ELR (cell line): ENCODE measurements around the gene KYAT1.

ENCODE experiments used
- DNase-seq: peaks from one replicate; pipeline ENCODE4 v3.0.0-alpha.2; 2015; ENCODE audit warnings: low read depth

Gene KYAT1

DNA sequence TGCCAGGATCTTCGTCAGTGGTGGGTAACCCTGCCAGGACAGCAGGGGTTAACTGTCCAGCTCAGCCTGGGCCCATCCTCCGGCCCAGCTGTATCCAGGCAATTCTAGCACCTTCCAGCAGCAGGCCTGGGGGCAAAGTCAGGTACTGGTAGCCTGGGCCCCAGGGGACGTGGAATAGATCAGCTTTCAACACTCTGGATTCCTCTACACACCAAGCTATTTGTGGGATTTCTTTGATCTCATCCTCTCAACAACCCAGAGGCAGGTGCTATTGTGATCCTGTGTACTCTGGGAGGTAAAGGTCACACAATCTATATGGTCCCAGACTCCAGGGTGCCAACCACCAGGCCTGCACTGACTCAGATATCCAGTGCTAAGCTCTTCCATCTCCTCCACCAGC is 43.4 kb downstream of the KYAT1 start:
- no peak for DNase-seq

DNA sequence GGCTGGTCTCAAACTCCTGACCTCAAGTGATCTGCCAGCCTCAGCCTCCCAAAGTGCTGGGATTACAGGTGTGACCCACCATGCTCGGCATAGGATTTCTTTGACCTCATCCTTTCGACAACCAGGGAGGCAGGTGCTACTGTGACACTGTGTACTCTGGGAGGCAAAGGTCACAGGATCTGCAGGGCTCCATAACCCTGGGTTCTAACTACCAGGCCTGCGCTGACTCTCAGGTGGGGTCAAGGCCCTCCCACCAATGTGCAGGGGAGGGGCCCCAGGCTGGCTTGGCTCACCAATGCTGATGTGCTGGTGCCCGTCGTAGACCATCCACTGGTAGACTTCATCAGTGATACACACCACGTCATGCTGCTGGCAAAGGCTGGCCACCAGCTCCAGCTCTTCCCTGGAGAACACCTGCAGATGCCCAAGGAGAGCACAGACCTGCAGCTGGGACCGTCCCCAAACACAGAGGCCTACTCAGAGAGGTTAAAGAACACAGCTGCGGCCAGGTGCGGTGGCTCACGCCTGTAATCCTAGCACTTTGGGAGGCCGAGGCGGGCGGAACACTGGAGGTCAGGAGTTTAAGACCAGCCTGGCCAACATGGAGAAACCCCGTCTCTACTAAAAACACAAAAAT is 45.1 kb downstream of the KYAT1 start:
- DNase-seq: no peak

DNA sequence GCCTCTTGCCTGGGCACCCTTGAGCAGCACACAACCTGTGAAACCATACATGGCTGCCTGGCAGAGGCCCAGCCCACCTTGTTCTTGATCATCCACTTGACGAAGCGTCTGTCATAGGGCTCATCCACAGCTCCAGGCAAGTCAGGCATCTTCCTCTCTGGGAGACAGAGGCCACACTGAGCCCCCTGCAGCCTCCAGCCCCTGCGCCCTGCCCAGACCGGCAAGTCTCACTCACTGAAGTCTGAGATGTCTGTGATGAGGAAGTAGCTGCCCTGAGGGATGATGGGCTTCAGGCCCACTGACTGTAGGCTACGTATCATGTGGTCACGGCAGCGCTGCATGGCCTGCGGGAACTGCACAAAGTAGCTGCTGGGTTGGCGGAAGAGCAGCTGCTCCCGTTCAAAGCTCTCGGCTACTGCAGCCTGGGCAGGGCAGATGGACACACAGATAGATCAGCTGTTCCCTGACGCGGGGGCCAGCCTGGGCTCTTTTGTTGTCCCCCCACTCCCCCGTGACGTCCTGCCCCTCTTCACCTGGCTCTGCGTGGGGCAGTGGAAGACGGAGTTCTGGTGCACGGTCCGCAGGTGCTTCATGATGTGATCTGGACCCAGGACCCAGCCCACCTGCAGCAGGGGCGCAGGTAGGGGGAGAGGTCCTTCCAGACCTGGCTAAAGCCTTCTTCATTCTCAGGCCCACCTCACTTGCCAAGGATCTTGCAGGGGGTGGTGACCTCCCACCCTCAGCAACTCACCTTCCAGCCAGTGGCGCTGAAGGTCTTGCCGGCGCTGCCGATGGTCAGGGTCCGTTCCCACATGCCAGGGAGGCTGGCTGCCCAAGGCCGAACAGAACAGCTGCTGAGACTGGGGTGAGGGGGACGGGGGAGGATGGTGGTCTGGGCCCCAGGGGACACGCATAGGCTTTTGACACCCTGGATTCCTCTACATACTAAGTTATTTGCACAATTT is 46.2 kb downstream of the KYAT1 start:
- no peak for DNase-seq

DNA sequence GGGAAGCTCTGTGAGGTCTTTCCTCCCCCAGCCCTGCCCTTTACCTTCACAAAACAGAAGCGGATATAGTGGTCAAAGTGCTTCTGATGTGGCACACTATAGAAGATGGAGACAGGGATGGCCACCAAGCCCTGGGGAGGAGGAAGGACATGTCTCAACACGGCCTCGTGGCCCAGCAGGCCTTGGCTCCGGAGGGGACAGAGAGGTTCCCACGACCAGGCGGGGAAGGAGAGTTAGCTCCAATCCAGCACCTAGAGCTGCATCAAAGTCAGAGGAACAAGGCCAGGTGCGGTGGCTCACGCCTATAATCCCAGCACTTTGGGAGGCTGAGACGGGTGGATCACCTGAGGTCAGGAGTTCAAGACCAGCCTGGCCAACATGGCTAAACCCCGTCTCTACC is 48.1 kb downstream of the KYAT1 start:
- DNase-seq: no peak

DNA sequence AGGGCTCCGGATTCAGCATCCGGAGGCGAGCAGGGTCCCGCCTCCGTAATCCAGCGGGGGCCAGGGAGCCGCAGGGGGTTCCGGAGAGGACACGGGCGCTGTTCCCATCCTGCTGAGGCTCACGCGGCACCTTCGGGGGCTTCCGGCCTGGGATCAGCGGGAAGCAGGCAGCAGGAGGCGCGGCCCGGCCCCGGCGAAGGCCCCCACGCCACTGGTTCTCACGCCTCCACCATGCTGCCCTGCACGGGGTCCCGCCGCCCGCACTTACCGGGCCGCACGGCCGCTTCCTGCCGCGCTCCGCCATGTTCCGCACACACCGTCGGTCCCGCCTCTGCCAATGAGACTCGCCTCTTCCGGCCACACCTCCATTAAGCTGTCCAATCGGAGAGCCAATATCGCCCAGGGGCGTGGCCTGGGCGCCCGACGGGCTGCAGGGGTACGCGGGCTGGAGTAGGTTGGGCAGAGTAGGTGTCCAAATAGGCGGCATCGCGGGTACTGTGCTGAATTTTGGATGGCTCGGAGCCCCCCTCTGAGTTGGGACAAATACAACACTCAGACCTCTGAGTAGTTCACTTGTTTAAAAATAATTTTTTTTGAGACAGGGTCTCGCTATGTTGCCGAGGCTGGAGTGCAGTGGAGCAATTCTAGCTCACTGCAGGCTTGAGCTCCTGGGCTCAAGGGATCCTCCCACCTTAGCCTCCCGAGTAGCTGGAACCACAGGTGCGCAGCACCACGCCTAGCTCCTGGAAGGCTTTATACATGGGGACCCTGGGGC is 52.1 kb downstream of the KYAT1 start, which contains the start of gene SPOUT1:
Gene SPOUT1, minus strand, starts transcription at position 318 of the 775 bp plus-strand sequence. Its CDS starts 14 bp downstream, at position 304.
- DNase-seq: peak; percentile 95

DNA sequence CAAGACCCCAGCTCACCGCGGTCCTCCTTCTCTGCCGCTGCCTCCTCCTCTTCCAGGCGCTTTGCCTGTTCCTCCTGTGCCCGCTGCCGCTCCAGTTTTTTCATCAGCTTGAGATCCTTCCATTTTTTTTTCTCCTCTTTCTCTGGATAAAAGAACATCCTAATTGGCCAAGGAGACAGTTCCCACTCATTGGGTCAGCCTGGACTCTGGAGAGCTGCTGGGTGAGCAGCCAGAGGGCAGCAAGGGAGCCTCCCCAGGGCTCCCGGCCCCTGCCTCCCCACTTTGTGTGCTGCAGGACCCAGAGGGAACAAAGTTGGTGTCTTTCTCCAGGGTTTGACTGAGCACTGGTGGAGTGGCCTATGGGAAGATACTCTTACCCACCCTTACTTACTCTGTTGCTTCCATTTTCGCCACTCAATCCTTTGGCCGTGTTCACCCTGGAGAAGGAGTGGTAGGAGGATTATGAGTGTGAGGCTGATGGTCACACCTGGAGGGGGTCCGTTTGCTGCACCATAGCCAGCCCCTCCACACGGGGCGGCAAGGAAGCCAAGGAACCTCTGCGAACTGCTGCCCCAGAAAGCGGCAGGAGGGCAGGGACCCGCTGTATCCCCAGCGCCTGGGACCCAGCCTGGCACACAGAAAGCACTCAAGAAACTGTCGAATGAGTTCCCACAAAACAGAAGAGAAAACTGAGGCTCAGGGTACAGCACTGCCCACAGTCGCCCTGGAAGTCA is 52.9 kb downstream of the KYAT1 start:
- peak; percentile 26 for DNase-seq

DNA sequence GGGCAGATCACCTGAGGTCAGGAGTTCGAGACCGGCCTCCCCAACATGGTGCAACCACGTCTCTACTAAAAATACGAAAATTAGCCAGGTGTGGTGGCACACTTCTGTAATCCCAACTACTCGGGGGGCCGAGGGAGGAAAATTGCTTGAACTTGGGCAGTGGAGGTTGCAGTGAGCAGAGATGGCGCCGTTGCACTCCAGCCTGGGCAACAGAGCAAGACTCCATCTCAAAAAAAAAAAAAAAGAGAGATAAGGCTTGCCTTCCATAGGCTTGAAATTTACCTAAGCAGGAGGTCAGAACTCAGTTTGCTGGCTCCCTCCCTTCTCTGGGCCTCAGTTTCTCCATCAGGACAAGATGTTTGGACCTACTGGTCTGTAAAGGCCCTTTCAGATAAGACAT is 53.5 kb downstream of the KYAT1 start:
- no peak for DNase-seq

DNA sequence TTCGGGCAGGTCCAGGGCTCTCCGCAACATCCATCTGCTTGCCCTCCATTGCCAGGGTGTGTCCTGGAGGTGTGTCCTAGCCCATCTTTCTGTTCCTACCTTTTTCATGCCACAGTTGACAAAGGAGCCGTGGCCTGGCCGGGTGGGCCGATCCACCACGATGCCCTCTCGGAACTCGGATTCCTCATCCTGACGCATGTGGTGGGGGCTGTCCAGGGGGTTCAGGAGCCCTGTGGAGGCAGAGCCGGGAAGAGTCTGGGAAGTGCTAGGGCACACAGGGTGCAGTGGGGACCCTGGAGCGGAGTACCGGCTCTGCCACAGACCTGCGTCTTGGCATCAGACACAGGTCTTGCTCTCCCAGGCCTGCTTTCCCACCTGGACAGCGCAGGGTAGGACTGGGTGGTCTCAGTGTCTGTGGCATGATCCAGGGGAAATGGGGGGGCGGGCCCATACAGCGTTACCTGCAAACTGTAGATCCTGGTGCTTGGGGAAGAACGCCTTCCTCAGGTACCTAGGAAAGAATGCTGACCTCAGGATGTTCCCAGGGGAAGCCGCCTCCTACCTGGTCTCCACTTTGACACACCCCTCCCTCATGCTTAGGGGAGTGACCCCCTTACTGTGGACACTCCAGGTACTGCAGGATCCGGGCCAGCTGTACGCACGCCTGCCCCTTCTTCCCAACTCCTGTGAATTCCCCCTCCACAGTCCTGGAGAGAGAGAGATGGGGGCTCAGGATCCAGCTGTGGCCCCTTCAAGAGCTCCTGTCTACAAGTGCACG is 55.6 kb downstream of the KYAT1 start:
- DNase-seq: peak; percentile 32

DNA sequence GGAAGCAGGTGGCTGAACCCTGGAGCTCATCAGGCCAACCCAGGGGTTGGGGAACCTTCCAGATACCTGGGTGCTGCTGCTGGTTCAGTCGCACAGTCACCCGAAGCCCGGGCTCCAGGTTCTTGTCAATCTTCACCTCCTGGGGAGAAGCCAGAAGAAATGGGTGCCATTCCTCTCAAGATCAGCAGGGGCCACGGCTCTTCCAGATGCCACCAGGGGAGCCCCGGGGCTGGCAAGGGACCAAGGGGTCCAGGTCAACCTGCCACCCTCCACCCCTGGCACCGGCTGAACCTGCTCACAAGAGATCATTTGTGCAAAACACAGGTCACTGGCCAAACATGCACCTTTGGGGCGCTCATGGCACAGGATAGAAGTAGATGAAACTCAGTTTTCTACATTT is 56.8 kb downstream of the KYAT1 start:
- DNase-seq: no peak

DNA sequence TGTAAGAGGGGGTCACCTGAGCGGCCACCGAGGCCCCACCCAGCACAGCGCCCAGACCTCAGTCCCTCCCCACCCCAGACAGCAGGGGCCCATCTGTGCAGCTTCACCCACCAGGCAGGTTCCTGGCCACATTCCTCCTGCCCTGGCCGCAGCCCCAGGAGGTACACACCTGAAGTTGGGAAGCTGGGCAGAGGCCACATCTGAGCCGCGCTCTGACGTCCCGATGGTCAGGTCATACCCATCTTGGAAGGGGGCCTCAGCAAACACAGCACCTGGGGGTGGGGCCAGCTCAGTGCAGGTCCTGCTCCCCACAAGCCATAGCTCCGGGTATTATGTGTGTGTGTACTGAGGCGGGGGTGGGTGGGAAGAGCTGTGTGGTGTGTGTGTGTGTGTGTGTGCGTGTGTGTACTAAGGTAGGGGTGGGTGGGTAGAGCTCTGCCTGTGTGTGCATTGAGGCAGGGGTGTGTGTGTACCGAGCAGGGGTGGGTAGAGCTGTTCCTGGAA is 57.8 kb downstream of the KYAT1 start:
- DNase-seq: no peak

DNA sequence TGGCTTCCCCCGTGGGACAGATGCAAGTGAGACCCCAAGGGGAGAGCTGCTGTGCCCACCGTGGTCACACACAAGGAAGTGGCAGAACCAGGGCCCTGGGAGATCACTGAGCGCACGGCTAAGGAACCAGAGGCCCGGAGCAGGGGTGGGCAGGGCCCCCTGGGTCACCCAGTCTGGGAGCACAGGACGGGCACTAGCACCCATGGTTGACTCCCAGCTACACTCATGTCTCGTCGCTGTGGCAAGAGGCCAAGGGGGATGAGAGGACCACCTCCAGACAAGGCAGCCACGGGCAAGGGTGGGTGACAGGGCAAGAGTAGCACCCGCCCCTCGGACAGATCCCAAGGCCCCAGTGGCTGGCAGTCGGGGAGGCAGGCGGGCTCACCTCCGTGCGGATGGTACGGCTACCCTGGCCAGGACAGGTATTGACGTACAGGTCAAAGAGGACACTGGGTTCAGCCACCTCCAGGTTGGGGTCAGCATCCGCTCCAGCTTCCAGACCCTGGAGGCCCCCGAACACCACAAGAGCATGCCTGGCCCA is 58.3 kb downstream of the KYAT1 start:
- no peak for DNase-seq

DNA sequence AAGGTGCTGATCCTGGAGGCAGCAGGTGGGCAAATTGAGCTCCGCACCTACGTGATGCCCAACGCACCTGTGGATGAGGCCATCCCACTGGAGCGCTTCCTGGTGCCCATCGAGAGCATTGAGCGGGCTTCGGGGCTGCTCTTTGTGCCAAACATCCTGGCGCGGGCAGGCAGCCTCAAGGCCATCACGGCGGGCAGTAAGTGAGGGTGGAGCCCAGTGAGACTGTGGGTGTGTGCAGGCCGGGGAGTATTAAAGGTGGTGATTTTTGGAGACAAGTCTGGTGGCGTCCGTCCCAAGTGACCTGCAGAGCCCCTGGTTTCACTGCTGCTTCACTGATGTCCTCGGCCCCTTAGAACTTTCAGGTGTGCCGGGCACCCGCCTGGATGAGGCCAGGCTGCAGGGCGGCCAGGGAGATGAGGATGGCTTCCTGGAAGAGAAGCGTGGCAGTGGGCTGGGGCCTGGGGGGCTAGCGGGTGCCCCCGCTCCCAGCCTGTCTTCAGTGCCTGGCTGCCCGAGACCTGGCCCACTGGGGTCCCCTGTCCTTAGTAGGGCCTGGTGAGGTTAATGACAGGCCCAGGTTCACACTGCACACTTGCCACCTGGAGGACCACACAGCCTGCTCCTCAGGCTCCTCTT is 59.2 kb downstream of the KYAT1 start:
- no peak for DNase-seq

DNA sequence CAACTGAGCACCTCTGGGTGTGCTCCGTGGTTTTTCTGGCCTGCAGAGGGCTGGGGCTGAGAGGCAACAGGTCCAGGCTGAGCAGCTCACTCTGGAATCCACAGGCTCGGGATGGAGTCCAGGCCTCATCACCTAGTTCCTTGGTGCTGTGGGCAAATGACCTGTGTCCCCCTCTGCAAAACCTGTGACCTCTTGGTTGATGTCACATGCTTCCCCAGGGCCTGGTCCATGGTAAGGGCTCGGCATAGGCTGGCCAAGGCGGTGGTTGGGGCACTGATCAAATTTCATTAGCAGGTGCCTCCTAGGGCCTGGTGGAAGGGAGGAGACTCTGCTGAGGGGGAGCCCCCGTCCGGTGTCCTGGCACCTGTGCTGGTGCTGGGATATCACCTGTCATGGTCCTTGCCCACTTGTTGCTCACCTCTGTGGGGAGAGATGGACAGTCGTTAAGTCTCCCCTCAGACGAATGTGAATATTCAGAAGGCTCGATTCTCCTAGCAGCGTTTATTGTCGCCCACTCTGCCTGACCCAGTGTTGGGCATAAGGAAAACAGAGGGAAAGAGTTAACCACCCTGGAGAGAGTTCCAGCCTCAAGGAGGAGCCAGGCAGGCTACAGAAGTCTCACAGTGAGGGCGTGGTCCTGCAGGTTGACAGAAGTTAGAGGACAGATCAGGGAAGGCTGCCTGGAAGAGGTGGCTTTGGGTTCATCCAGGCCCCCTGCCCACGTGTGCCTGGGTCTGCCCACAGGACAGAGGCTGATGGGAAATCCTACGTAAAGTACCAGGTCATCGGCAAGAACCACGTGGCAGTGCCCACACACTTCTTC is 60.0 kb downstream of the KYAT1 start:
- DNase-seq: no peak

DNA sequence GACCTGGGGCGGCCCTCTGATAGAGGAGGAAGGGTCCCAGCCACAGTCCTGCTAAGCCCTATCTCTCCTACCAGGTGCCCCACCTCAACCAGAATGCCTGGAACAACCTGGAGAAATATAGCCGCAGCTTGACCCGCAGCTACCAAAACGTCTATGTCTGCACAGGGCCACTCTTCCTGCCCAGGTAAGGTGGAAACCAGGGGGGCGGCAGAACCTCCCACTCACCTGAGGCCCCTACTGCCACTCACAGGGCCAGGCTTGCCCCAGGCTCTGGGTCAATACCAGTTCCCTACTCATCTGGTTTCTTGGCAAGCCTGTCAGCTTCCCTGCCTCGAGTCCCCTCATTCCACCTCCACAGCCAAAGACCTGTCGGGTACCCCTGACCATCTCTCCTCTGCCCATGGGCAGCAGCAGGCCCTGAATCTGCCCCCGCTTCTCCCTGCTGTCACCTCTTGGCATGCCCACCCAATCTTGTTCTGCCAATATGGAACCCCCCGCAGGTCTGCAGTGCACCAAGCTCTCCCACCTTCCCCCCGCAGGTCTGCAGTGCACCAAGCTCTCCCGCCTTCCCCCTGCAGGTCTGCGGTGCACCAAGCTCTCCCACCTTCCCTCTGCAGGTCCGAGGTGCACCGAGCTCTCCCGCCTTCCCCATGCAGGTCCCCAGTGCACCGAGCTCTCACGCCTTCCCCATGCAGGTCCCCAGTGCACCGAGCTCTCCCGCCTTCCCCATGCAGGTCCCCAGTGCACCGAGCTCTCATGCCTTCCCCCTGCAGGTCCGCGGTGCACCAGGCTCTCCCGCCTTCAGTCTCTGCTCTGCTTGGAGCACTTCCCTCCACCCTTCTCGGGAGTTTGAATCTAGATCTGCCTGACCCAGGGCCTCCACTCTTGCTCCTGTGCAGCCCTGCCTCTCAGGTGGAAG is 60.8 kb downstream of the KYAT1 start:
- no peak for DNase-seq

DNA sequence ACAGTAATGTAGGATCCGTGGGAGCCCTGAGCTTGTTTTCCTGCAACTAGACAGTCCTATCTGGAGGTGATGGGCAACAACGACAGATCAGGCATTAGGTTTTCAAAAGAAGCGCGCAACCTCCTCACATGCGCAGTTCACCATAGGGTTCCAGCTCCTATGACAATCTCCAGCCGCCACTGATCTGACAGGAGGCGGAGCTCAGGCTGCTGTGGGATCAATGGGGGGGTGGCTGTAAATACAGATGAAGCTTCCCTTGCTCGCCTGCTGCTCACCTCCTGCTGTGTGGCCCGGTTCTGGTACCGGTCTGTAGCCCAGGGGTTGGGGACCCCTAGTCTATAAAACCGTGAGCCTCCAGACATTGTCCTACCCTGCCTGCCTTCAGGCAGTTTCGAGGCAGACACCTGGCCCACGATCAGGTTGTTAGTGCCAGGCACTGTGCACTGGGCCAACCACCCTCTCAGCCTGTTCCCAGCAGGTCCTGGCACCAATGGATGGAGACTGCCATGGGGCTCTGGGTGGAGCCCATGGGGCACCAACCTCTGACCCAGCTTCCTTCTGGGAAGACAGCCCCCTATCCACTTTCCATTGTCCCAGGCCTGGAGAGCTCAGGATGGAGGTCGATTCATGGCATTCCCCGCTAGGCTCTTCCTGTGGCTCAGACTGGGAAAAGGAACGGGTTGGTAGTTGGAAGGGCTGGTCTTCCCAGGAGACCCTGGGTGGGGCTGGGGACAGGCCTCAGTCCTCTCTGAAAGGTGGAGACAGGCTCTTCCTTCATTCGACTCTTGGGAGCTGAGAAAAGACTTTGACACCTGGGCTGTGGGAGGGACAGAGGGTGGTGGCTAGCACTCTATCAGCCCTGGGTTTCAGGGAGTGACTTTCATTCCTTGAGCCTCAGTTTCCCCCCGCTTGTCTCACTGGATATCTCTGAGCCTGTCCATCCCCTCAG is 61.8 kb downstream of the KYAT1 start:
- DNase-seq: peak; percentile 26

DNA sequence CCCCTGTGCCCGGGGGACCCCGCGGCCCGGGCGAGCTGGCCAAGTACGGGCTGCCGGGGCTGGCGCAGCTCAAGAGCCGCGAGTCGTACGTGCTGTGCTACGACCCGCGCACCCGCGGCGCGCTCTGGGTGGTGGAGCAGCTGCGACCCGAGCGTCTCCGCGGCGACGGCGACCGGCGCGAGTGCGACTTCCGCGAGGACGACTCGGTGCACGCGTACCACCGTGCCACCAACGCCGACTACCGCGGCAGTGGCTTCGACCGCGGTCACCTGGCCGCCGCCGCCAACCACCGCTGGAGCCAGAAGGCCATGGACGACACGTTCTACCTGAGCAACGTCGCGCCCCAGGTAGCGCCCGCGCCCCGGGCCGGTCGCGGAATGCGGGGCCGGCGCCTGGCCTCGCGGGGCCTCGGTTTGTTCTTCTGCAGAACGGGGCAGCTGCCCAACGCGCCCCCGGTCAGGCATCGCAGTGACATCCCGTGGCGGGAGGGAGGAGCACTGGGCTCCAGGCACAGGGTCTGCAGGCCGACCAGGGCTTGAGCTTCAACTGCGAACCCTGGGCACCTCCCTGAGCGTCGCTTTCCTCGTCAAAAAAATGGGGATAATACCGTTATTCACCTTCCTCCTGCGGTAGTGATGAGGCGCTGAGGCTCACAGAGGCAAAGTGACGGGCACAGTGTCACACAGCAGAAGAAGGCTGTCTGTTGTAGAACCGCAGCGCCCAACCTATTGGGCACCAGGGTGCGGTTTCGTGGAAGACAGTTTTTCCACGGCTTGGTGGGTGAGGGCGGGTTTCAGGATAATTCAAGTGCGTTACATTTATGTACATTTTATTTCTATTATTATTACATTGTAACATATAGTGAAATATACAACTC is 62.7 kb downstream of the KYAT1 start:
- peak; percentile 58 for DNase-seq
